HG02970 (cell line): ENCODE measurements around the gene NTNG1.

Experiments
- ATAC-seq: cut with Tn5 transposase; IDR thresholded peaks from one replicate; pipeline ENCODE4 v1.9.1; 2021; ENCODE audit warnings: mild to moderate bottlenecking, moderate library complexity, moderate number of reproducible peaks; ENCODE audit not compliant: unreplicated experiment, low FRiP score

The NTNG1 gene

DNA sequence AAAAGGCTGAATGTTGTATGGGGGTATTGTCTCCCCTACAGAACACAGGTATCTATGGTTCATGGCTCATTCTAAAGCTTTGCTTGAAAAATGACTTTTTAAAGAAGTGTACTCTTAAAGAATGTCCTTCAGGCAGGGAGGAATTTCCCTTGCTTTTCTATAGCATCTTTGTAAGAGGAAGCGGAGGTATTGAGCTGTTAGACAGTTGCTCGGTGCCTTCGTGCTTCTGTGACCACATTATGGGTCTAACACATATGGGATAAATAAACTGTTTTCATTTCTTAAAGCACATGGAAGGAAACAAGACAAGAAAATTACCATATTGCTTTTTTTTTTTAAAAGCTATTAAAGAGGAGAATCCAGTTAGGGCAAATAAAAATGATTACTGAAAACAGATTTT is 182.9 kb downstream of the NTNG1 start:
- ATAC-seq = no peak

DNA sequence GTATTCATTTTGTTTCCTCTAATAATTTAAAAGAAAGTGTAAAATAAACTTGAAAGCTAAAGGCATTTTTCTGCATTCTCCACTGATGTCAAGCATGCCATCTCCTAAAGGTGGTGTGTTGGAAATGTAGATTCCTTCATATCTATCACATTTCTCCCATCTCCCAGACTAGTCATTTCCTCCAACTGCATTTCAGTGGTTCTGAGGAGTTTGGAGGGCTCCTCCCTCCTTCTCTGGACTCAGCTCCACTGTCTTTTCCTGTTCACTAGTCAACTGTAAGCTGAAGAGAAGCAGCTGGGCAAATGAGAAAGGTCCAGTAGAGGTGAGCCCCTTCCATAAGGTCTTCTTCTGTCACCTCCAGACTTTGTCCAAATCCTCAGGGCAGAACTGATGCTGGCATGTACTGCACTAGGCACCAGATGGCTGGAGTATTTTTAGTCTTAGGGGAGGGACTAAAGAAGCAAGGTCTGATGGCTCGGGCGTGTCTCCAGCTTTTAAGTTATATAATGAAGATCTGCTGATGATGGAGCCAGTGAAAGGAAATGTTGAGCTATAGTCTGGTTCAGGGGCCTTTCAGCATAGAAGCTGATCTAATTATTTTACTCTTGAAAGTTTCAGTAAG is 186.1 kb downstream of the NTNG1 start:
- ATAC-seq = no peak

DNA sequence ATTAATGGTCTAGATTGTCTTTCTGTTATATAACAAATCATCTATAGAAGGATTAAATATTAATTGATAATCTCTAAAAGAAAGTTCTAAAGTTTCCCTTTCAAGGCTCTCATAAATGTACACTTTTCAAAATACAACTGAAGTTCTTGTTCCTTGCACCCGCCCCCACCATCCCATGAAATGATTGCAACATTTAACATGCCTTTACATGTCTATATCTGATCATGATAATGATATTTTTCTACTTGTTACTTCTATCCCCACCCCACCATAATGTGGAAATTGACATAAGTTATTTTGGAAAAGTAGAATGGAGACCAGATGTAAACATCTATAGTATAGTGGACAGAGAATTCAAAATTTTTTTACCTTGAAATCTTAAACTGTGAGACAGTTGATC is 186.6 kb downstream of the NTNG1 start:
- no peak for ATAC-seq

DNA sequence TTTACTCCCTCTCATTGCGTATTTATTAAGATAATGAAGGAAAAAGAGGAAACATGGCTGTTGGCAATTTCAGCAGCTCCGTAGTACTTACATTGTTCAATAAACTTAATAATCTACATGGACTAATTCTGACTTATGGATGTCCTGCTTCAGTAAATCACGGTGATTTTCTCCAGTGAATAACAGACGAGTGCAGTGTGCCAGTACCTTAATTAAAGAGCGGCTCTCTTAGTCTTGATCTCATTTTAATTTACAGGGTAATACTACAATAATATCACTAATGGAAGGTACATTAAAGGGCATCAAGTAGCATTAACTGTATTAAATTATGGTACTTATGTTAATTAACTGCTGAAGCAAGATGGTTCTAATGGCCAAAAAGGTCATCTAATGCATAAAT is 187.2 kb downstream of the NTNG1 start:
- no peak for ATAC-seq

DNA sequence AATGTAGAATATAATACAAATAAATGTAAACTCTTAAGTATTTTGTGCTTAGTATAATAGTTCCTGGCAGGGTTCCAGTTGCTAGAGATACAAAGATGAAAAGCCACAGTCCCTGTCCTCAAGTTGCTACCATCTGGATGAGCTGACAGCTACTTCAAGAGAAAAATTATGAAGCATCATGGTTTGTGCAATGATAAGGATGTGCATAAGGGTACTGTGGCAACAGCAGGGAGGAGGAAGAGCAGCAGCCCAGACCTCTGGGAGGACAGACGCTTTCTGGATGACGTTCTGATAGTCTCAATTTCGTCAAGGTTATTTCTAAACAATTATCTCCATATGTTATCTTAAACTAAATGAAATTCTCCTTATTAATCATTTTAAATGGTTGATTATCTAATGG is 198.9 kb downstream of the NTNG1 start:
- ATAC-seq = no peak

DNA sequence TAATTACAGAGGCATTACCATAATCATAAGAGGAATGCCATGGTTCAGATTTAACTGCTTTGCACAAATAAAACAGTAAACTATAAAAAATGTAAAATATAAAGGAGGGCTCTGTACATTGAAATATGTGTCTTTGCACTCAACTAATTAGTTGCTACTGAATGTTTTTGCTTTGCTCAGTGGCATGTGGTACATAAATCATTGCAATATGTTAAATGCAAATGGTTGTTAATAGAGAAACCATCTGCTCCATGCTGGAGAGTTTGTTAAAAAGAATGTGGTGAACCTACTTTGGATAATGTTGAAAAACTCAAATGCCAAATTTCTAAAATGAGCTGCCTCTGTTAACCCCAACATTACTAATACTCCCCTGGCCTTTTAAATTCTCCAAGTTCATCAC is 201.5 kb downstream of the NTNG1 start:
- no peak for ATAC-seq

DNA sequence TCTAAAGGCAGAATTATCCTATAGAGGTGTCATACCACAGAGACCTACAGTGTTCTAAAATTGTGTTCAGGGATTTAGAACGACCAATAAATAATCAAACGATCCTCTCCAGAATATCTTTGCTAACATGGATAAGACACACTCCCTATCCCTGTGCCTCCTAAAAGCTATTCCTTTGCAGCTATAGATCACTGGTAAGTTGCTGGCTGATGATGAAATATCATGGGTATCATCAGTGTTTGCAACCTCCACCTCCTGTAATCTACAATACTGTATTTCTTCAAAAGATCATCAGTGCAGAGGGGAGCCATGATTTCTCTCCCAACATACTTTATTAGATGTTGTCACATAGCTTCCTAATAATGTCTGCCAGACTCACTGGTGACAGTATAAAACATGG is 201.9 kb downstream of the NTNG1 start:
- ATAC-seq = no peak

DNA sequence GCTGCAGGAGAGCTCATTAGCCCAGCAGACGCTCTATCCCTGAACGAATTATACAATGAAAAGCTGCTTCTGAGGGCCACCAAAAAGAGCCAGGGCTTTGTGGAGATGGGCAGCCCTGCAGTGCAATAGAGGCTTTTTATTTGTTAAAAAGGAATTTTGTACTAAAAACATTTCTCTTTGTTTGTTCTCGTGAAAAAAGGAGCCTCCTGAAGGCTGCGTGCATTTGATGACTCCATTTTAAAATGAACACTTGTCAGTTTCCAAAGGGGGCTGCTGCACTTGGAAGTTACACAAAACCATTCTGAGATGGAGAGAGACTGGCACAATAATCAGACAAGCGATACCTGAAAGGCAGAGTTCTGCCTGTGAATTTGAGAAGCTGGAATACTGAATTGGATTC is 202.8 kb downstream of the NTNG1 start:
- ATAC-seq = no peak

DNA sequence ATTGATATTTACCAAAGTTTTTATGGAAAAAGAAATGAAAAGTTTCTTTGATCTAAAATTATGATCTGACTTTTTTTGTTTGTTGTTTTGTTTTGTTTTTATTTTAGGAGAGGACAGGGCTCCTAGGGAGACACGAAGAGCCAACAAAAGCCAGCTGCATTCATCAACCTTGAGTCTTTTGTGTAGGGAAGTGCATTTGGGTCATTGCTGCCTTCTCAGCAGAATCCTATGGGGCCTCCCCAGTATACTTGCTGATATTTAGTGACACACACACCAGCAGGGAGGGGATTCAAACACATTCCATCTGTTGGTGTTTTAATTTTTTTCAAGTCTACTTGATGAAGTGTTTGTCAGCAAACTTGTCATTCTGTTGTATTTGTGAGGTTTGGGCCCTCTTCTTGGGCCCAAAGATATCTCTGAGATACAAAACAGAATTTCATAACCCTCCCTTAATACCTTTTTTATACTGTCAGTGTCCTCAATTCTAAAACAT is 203.5 kb downstream of the NTNG1 start:
- no peak for ATAC-seq

DNA sequence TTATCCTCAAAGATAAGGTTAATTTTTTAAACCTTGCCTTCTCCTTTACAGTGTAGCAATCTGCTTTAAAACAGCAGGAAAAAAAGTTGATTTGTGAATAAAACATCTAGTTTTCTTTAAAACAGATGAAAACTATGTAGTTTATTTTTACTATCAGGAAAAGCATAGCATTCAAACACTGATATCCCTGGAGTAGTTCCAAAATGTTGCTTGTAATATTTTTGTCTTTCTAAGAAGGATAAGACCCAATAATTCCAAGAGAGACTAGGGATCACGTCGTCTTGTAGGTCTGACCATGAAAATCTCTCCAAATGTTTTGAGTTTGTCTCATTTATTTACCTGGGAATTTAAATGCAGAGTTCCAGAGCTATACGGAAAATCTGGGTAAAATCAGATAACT is 204.0 kb downstream of the NTNG1 start:
- no peak for ATAC-seq

DNA sequence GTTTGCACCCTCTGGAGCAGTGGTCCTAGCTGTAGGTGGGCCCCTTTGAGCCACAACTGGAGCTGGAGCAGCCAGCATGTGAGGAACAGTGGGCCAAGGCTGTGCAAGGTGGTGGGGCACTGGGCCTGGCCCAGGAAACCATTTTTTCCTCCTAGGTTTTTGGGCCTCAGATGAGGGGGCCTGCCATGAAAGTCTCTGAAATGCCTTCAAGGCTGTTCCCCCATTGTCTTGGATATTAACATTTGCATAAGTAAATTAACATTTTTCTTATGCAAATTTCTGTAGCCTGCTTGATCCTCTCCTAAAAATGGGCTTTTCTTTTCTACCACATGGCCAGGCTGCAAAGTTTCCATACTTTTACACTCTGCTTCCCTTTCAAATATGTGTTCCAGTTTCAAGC is 212.0 kb downstream of the NTNG1 start:
- ATAC-seq = no peak

DNA sequence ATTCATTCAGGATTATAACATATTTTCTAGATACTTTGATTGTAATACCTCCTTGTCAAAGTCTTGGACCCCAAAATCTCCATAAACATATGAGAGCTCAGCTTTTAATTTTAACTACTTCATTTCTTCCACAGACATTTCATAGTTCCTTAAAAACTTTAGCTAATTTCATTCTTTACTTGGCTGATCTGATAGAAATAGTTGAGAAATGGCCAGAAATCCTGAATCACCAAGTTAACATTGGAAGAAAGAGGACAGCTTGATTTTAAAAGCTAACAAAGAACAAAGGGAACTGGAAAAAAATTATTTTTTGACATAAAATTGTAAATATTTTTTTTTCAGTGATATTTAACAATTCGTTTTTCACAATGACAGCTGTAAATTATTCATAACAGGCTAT is 216.5 kb downstream of the NTNG1 start:
- ATAC-seq = no peak

DNA sequence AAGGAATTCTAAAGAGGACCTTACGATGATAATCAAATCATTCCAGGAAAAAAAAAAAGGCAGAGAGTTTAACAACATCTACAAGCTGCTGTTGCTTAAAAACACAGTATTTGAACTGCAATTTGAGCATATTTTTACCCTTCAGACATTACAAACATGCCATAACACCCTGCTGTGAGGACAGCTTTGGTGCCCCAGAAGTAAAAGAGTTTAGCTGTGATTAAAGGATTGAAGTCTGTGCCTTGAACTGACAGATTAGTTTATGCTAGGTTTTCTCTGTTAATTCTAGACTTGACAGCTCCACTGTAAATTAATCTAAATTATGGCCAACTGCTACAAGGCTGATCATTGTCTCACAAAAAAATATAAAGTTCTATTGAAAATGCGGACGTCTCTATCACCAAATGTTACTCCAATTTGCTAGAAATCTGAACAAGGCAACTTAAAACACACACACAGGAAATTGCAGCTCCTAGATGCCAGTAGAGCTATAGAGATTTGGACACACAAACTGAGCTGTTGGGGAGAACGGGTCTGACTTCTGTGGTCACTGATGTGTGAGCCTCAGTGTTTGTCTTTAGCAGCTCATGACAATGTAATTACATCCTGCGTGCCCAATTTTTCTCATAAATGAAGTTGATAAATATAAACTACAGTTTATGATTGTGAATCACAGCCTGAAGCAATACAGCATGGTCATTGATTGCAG is 217.9 kb downstream of the NTNG1 start:
- no peak for ATAC-seq

DNA sequence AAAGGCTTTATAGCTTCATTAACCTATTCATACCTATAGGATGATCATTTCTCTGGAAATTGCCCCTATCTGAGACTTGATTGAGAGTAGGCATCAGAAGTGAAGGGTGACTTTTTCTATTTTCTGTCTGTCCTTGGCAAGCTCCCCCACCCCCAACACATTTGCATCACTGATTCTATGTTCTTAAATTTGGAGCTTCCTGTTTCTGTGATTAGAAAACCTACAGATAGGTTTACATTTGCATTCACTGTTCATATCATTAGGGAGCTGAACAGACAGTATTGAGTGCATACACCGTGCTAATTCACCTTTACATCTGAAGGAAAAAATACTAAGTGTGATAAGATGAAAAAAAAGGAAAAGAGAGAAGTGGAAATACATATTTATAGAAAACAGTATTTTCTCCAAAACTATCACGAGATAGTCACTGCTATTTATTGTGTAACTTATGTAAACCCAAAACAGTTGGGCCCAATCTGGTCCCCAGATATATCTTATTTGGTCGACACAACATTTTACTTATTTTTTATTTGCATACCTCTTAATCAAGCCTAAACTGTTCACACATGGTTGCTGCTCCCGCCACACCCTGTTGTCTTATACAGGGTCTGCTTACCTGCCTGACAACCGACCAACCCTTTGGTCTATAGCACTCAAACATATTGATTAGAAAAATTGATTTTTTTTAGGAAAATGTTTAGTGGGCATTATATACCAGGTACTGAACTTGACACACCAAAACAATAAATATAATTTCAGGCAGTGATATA is 218.8 kb downstream of the NTNG1 start:
- no peak for ATAC-seq

DNA sequence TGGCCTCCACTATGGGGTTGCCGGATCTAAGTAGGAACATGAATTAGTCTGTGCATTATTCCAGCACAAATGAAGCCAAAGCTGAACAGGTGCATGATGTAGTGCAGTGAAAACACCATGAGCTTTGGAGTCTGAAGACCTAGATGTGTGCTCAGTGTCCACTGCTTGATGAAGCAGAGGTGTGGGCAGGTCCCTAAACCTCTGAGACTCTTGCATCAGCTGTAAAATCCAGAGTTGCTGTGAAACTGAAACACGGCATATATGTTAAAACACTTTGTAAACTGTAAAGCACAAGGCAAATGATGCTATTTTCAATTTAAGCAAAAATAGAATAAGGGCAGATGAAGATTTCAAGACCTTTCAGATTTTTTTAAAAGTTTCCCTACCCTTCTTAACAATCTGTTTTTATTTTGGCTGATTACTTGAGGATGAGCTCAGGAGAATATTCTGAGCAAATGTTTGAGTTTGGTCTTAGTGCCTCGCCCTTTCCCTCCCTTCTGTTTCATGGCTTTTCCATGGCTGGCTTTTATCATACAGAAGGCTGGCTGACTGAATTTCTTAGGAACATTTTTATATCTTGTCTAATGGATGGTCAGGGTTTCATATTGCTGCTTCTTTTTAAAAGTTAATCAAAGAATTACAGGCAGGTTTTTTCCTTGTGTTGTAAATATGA is 221.8 kb downstream of the NTNG1 start:
- ATAC-seq = no peak

DNA sequence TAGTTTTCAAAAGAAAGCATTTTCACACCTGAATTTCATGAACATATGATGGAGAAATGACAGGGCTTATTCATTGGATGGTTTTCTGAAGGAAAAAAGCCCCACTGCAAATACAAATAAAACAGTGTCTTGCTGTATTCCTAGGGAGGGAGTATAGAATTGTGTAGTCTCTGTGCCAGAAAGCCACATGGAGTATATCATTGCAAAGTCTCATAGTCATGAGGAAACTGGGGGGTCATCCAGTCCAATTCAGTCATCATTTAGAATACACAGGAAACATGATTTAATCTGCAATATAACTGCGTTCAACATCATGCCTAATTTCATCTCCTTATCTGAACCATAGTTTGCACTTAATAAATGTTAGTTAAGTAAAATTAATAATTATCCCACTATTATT is 222.3 kb downstream of the NTNG1 start:
- no peak for ATAC-seq

DNA sequence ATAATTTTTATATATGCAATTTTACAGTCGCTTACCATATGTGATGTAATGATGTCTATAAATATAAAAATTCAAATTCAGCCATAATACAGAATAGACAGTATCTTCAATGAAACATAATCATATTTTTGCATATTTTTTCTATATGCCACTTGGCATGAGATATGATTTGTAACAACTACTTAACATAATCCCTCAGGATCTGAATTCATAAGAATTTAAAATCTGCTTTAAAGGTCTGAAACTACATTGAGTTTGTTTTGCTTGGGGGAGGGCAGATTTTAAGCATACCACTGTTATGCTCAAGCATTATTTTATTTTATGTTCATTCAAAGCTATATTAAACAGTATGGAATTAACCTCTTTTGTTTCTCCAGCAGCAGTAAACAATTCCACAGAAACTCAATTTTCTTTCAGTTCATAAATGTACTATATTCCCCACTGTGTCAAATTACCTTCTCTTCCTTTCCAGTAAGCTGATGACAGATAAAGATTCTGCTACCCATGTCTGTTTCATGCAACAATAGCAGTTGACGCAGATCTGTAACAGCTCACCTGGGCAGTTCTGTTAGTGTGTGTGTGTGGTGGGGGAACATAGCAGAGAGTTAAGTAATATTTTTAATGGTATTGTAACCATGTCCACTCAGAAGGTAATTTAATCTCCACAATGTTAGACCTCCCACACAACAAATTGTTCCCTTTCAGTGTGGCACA is 224.8 kb downstream of the NTNG1 start:
- no peak for ATAC-seq

DNA sequence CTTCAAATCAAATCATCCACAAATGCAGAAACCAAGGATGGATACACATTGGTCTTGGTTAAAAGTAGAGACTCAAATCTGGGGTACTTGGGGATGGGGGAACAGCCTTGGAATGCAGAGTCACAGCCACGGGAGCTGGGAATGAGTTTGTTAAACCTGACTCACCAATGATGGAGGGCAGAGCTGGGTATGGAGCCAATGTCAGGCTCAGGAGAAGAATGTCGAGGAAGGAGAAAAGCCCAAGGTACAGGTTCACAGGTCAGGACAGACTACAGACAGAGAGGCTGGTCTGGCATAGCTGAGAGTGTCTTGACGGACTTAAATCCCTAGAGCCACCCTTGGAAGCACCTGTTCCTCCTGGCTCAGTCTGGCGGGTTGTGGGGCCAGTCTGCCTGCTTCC is 237.6 kb downstream of the NTNG1 start:
- no peak for ATAC-seq

DNA sequence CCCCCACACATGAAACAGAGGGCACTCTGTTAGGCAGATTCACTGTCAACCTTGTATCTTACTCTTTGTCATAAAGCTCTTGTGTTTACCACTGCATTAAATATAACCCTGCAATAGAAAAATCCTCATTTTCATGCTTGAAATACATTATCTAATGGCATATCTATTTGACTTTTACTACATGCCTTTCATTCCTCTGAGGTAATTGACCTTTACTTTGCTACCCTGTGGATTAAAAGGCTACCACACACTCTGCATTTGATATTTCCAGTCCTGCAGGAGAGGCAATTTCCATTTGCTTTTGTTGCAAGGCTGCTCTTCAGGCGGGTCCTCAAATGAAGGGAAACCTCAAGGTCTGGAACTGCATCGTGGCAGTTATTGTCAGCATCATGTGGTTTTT is 238.0 kb downstream of the NTNG1 start:
- no peak for ATAC-seq

DNA sequence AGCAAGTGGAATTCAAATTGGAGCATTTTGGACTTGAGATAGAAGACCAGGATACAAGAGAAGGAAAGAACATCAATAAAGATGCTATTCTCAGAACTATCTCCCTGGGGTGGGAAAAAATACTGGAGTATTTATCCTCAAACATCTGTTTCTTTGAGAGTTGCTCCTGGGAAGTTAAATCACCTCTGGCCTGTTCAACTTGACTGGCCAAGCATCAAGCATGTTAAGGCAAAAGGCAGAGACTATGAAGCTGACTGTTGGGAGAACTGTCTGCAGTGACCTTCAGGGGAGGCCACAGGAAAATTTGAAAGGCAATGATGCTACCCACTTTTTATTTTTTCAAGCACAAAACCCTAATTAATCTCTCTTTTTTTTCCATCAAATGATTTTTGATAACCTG is 239.0 kb downstream of the NTNG1 start:
- ATAC-seq = no peak
